Ureter (tissue), 1 donor: ENCODE data around the gene TNN. TPM values are rescaled to one million over a fixed set of nuclear protein-coding genes. Genes with fewer than 3 reads are reported as not detected.
"Not testable (repeated sequence)": the region's sequence is repeated elsewhere in the genome, so short reads cannot be mapped to it uniquely, and the experiment has no call there.

Experiments used
- DNase-seq: peaks from one replicate; pipeline ENCODE4 v3.0.0-alpha.2; 2020; ENCODE audit warnings: low spot score
- total RNA-seq: library from RNA; stranded (reverse); gene quantifications from one replicate; pipeline ENCODE4 v1.2.4, GENCODE V29; 2023
- donor health status: DM: yes; HTN: yes; CAD: no.

TNN gene, protein sequence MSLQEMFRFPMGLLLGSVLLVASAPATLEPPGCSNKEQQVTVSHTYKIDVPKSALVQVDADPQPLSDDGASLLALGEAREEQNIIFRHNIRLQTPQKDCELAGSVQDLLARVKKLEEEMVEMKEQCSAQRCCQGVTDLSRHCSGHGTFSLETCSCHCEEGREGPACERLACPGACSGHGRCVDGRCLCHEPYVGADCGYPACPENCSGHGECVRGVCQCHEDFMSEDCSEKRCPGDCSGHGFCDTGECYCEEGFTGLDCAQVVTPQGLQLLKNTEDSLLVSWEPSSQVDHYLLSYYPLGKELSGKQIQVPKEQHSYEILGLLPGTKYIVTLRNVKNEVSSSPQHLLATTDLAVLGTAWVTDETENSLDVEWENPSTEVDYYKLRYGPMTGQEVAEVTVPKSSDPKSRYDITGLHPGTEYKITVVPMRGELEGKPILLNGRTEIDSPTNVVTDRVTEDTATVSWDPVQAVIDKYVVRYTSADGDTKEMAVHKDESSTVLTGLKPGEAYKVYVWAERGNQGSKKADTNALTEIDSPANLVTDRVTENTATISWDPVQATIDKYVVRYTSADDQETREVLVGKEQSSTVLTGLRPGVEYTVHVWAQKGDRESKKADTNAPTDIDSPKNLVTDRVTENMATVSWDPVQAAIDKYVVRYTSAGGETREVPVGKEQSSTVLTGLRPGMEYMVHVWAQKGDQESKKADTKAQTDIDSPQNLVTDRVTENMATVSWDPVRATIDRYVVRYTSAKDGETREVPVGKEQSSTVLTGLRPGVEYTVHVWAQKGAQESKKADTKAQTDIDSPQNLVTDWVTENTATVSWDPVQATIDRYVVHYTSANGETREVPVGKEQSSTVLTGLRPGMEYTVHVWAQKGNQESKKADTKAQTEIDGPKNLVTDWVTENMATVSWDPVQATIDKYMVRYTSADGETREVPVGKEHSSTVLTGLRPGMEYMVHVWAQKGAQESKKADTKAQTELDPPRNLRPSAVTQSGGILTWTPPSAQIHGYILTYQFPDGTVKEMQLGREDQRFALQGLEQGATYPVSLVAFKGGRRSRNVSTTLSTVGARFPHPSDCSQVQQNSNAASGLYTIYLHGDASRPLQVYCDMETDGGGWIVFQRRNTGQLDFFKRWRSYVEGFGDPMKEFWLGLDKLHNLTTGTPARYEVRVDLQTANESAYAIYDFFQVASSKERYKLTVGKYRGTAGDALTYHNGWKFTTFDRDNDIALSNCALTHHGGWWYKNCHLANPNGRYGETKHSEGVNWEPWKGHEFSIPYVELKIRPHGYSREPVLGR (N-terminal part only)
- not detected for total RNA-seq

DNA sequence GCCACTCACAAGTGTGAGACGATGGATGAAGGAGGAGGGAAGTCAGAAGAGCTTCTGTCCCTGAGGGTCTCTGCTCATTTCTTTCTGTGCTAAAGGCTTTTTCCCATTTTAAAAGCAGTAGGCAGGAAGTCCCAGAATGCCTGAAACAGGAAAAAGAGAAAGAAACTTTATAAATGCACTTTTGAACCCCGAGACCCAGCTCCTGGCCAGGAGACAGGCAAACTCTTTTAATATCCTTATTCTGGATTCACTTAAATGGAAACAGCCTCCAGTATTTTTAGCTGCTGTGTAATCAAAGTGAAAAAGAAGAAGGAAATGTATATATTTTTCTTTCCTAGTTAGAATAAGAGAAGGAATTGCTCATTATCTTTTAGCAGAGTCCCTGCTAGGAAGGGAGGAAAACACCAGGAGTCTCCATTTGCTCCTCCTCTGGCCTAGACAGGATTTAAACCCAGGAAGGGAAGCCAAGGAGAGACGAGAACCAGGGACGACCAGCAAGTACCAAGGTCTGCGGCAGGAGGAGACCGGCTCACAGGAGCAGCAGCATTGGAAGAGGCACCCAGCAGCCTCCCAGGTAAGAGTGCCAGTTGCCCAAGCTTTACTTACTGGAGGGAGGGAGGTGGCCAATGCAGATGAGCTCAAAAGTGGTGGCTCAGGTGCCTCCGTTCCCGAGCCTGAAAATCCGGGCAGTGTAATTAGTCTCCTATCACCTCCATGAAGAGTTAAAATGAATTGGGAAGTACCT is at the start of gene TNN:
Gene TNN (plus strand): TSS at position 472 of the 745 bp plus-strand sequence. CDS start 9,586 bp downstream, outside the sequence.
- no peak for DNase-seq

DNA sequence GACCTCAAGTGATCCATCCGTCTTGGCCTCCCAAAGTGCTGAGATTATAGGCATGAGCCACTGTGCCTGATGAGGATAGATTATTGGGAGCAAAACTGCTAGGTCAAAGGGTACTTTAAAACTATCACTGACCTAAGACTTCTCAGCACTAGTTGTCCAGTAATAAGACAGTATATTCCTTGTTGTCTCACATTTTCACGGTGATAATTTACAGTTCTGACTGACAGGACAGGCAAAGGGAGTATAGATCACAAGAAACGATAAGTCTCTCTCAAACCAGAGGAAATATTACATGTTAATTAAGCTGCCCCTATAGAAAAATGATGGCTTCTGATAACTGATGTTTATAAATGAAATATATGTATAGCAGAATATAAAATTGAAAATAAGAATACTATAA is 48.1 kb upstream of the TNN start:
- no peak for DNase-seq

DNA sequence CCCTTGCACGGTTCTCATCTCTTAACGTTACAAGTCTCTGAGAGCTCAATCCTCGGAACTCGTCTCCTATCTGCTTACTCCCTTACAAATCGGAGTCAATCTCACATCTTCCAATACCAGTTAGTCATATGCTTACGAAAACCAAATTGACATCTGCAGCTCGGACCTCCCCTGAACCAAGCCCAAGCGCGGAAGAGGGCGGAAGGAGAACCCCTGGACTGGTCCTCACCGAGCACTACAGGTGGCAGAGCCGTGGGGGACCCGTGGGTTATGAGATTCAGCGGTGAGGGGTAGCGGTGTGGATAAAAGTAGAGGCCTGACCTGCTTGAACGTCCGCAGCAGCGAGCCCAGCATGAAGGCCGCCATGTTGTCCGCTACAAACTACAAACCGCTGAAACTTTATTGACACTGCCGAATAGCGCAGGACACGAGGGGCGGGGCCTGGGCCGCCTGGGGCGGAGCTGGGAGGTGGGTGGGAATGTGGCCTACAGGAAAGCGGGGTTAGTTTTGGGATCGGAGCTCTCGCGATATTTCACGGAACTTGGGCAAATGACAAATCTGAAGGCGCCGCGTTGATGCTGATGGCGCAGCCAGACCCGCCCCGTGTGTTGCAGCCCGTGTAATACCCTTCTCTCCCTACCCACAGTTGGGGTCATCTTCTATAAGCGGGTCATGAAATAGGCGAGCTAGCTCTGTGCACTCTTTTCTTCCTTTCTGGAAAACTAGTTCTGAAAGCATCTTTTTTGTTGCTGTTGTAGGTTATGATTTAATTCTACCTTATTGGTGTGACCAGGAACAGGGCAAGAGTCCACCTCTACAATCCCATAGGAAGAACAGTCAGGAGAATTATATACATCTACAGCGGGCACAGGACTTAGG is 44.4 kb upstream of the TNN start, which contains the start of gene MRPS14:
Gene MRPS14 (minus strand): TSS at position 383 of the 879 bp plus-strand sequence. CDS start 17 bp downstream, at position 366.
- peak; percentile 99 for DNase-seq

DNA sequence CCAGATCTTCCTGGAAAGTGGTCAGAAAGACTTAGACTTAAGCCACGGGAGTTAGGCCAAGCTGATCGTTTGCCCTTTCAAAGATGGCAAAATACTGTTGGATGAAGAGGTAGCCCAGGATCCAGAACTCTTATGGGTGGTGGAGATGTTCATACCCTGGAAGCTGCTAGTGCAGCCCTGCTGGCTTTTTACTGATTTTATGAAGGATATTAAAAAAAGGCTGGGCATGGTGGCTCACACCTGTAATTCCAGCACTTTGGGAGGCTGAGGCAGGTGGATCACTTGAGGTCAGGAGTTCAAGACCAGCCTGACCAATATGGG is 43.8 kb upstream of the TNN start:
- DNase-seq = not testable (repeated sequence)

DNA sequence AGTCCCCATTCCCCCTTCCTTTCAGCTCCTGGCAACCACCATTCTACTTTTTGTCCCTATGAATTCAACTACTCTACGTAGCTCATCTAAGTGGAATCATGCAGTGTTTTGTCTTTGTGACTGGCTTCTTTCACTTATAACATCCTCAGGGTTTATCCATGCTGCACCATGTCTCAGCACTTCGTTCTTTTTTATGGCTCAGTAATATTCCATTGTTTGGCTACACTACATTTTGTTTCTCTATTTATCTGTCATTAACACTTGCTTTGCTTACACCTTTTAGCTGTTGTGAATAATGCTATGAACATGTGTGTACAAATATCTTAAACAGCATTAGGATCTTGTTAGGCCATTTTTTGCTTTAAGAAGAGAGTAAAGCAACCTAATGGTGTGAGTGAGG is 42.9 kb upstream of the TNN start:
- DNase-seq = no peak

DNA sequence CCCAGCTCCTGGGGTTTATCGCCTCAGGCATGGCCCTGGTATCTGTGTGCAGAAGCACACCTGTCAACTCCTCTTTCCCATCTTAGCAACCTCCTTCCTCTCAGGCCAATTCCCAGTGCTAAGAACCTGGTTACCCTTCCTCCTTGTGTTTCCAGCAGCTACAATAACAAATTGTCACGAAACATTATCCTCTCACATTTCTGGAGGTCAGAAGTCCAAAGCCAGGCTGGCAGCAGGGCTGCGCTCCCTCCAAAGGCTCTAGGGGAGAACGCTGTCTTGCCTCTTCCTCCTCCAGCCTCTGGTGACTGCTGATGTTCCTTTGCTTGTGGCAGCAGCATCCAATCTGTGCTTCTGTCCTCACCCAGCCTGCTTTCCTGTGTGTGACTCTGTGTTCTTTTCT is 33.7 kb upstream of the TNN start:
- no peak for DNase-seq

DNA sequence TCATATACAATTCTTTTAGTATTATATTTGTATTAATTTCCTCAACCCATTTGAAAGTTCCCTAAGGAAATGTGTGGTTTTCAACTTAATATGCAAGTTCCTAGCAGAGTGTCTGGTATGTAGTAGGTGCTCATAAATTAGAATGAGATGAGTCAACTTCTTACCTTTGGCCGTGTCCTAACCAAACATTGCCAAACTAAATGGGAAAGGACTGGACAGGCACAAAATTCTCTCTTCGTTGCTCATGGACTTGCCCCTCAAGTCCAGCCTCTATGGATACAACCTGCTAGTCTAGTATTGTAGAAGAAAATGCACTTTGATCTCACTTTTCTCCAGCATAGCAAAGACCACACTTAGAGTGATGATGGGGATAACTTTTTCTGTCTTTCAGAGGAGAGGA is 32.9 kb upstream of the TNN start:
- DNase-seq = no peak

DNA sequence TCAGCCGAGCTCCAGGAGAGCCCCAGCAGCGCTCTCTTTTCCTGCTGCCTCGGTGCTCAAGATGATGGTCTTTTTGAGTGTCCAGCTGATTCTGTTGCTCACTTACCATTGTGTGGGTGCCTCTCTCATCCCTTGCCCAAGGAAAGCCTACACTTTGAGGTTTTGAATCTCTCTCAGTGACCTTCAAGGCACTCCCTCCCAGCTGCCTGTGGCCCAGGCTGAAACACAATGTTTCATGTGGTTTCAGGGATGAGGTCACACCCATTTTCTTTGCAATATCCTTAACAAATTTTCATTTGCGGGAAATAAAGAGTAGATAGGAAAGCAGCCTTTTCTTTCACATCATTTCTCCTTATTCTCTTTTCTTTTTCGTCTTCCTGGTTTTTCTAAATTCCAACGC is 31.8 kb upstream of the TNN start:
- DNase-seq = no peak

DNA sequence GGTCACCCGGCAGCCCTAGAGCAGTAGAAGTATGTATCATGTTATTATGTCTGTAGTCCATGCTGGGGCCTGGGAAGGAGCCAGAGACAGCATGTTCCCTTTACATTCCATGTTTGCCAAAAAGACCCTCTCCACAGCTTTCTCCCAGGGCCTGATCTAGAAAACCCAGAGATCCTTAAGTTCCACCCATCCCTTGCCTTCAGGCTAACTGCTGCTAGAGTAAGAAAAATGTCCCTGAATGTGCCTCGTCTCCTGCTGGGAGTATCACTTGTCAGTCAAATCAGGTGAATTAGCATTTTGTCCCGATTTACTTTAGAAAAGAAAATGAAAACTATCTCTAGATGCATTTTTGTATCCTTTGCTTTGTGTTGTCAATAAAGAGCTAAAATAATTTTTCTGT is 31.2 kb upstream of the TNN start:
- no peak for DNase-seq

DNA sequence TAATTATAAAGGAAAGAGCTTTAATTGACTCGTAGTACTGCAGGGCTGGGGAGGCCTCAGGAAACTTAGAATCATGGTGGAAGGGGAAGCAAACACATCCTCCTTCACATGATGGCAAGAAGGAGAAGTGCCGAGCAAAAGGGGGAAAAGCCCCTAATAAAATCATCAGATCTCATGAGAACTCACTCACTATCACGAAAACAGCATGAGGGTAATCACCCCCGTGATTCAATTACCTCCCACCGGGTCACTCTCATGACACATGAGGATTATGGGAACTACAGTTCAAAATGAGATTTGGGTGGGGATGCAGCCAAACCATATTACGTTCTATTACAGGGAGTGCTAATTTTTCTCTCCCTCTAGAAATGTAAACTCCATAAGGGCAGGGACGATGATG is 30.2 kb upstream of the TNN start:
- DNase-seq = no peak

DNA sequence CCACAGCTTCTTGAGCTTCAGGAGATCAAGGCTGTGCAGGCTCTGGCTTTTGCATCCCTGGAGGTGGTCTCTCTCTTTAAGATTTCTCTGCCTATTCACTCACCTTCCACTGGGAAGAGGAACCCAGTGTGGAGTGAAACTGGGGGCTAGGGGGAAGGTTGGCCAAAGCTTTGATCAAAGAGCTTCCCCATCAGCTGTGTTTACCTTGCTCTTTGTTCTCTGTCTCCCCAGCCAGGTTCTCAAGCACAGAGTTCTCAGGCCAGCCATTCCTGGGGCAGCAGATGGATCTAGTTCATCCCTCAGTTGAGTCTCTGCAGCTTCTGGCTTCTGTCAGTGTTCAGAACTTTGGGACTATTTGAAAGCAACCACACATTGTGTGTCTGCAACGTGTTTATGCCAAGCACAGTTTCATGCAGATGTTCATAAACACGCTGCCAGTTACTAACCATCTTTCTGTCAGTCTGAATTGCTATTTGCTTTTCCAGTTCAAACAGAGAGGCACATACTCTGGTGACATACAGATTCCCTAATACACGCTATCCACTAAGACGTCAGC is 27.2 kb upstream of the TNN start:
- no peak for DNase-seq

DNA sequence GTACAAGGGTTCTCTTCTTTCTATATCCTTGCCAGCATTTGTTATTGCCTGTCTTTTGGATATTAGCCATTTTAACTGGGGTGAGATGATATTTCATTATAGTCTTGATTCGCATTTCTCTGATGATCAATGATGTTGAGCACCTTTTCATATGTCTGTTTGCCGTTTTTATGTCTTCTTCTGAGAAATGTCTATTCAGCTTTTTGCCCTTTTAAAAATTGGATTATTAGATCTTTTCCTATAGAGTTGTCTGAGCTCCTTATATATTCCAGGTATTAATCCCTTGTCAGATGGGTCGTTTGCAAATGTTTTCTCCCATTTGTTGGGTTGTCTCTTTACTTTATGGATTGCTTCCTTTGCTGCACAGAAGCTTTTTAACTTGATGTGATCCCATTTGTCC is 25.0 kb upstream of the TNN start:
- DNase-seq = no peak

DNA sequence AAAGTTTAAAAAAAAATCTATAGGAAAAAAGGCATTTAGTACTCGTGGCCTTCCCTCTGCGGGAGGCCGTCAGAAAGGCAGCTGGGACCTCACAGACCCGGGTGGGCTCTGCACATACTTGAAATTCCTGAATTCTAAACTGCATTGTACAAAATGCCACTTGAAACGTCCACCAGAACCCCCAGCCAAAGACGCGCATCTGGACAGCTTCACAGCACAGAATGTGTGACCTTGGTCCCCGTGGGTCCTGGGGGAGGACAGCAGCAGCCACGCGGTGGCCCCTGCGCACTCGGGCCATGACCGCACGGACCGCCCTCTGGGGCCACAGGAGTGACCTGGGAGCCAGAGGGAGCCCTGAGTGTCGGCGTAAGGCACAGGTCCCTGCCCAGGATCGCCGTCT is 23.8 kb upstream of the TNN start:
- no peak for DNase-seq

DNA sequence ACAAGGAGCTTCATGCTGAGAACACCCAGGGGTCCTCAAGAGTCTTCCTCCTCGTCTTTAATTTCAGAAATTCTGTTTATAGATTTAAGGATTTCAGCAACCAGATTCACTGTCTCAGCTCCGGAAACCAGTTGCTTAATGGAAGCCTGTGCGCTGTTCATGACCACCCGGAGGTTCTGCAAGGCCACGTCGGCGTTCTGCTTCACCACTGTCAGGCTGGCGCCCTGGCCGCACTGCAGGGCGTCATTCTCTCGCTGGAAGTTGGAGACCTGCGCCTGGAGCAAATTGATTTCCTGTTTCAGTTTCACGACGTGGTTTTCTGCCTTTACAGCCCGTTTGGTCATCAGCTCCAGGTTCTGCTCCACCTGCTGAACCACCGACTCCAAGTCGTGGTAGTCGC is 23.0 kb upstream of the TNN start:
- DNase-seq = not testable (repeated sequence)

DNA sequence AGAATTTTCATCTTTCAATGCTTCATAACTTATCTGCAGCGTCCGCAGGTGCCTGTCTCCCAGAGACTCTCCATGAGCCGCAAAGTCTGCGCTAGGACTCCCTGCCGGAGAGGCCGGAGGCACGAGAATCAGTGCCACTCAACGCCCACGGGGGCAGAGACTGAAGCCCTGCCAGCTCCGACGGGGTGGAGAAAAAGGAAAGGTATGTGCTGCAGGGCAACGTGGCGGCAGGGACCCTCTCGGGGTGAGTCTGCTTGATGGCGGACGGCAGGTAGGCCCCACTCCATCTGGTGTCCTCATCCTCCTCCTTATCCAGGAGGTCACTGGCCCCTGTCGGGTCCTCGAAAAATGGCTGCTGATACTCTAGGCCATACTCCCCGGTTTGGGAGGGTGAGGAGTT is 22.5 kb upstream of the TNN start:
- no peak for DNase-seq

DNA sequence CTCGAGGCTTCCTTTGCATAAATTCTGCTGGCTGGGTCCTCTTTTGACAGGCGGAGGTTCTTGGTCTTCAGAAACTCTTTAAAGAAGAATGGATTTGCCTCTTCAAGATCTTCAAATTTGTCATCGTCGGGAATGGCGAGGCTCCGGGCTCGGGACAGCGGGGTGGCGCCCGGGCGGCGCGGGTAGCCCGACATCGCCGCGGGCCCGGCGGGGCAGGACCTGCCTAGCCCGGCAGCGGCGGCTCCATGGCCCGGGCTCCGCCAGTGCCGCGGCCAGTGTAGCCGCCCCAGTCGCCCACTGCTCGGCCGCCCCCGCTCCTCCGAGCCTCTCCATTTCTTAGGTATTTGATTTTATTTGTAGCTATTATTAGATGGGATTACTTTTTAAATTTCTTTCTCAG is 22.1 kb upstream of the TNN start:
- DNase-seq = no peak

DNA sequence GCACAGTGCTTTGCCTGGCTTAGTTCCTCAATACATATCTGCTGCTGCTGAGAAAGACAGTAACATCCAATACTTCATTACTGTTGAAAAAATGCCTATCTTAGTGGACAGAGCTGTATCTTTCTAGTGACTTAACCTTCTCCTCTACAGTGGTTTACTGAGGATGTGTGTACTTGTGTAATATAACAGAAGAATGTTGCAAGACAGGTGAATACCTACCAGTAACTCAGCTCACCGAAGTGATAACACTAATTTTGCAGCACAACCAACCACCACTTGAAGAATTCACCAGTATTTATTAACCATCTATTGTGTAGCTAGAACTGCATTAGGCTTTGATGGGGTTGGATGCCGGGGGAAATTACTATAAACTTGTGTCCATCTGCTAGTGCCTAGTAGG is 16.6 kb upstream of the TNN start:
- DNase-seq = no peak

DNA sequence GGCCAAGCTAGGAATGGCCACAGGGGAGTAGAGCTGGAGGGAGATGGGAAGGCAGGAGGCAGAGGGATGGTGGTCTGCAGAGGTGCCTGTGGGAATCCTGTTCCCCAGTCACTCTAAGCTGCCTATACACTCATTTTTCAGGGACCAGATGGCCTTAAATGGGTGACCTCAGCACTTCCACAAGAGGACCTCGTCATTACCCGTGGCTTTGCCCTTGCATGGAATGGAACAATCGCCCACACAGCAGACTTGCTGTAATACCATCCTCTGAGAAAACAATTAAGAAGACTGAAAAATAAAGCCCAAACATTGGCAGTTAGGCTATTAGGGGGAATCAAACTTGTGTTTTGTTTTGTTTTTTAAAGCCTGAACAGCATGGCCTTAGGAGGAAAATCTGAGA is 12.9 kb upstream of the TNN start:
- no peak for DNase-seq

DNA sequence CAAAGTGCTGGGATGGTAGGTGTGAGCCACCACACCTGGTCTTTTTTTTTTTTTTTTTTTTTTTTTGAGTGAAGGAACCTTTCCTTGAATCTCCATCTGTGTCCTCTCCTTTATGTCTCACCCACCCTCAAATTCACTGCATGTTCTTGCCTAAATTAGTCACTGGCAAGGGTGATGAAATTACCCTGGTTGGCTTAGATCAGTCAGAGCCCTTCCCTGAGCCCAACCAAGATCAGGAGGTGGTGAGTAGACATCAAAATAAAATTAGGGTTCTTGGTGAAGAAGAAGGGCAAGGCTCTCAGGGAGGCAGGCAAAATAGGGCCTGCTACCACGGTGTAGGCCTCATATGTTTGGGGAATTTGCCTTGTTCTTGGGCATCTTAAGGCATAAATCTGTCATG is 5.3 kb upstream of the TNN start:
- DNase-seq = no peak

DNA sequence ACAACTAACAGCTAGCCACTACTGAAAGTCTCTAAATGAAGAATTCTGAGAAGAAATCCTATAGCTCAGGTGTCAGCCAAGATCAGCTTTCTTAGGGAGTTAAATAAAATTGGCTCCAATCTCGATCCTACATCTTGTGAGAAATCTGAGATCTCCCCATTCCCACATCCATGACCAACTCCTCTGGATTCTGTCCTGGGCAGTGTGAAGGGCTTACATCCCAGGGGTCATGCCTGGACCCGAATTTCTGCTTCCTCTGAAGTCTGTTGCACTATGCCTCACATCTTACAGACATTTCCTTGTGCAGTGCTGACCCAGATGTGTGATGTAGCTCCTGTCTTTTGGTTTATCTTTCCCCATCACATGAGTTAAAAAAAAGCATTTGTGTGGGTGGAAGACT is 4.8 kb upstream of the TNN start:
- DNase-seq = no peak
